HepG2 (cell line): ENCODE results near the gene PAPOLA. TPM values are rescaled to one million over a fixed set of nuclear protein-coding genes. Genes with fewer than 3 reads are reported as not detected.

Experiments
- ATAC-seq: fragments of 200-7000 bp; cut with Tn5 transposase; 3 replicates; pipeline ENCODE4 v1.9.1; 2020; ENCODE audit warnings: mild to moderate bottlenecking, moderate library complexity
- BruUV-seq: library from RNA; stranded (reverse); fragments of 400-500 nt; replicated peaks from 2 replicates; lab custom pipeline; 2021; lab: Mats Ljungman, UMichigan
- CTCF ChIA-PET: fragments of 300-600 bp; formaldehyde crosslinking; extraction: SDS; loops from one replicate; lab custom pipeline; 2021; ENCODE audit warnings: low total read pairs, inconsistent platforms, low intra/inter-chr PET ratio; lab: Yijun Ruan, JAX
- POLR2A ChIA-PET: fragments of 350-600 bp; sonication (Branson Sonifier 250); formaldehyde crosslinking; loops from one replicate; lab custom pipeline; 2020; ENCODE audit warnings: antibody characterized with exemption, inconsistent platforms; lab: Yijun Ruan, JAX
- DNase-seq: peaks from one replicate; pipeline ENCODE4 v3.0.0-alpha.2; 2015; ENCODE audit warnings: low spot score
- FAIRE-seq: peaks from 3 replicates; lab custom pipeline; 2011; peaks lifted over from hg19 to GRCh38; lab: Jason Lieb, UNC
- H2AFZ ChIP-seq: one replicate; pipeline ENCODE4 v1.6.1; 2011; ENCODE audit warnings: low read length, inconsistent platforms
- H3K27ac ChIP-seq: fragments of 300-600 bp; 3 replicates; pipeline ENCODE4 v1.8.0; 2011; ENCODE audit warnings: mixed run types, mild to moderate bottlenecking, mixed read lengths, low read length, inconsistent platforms; ENCODE audit not compliant: insufficient read depth; ENCODE audit errors: extremely low read length
- H3K27me3 ChIP-seq, 2 experiments: fragments of 200-600 bp in 1 of 2; 2 replicates in 1 of 2; 3 replicates in 1 of 2; pipeline versions ENCODE4 v1.6.0 to v1.8.0; 2011; ENCODE audit warnings: low read length in 2 of 2, mild to moderate bottlenecking in 2 of 2, moderate library complexity in 2 of 2, inconsistent platforms in 1 of 2; ENCODE audit not compliant: insufficient read depth in 2 of 2, control insufficient read depth in 1 of 2
- H3K36me3 ChIP-seq, 2 experiments: fragments of 200-600 bp in 1 of 2; replicated peaks in 1 of 2; 2 replicates in 1 of 2; 3 replicates in 1 of 2; pipeline versions ENCODE4 v1.5.1 to v1.8.0; 2011; ENCODE audit warnings: low read length in 2 of 2, inconsistent platforms in 1 of 2; ENCODE audit not compliant: insufficient read depth in 2 of 2, control insufficient read depth in 1 of 2
- H3K4me1 ChIP-seq: 2 replicates; pipeline ENCODE4 v1.5.1; 2012; ENCODE audit warnings: low read length, inconsistent platforms; ENCODE audit not compliant: insufficient read depth
- H3K4me2 ChIP-seq: 2 replicates; pipeline ENCODE4 v1.6.0; 2011; ENCODE audit warnings: low read depth, low read length, inconsistent platforms
- H3K4me3 ChIP-seq, 3 experiments: fragments of 200-600 bp in 1 of 3; sonication (generic), shearing (Covaris generic) in 1 of 3; replicated peaks in 1 of 3; 2 replicates each; pipeline ENCODE4 v1.5.1; 2011 to 2016; ENCODE audit warnings: low read length in 3 of 3, inconsistent platforms in 2 of 3, low read depth in 2 of 3, mild to moderate bottlenecking in 2 of 3, control low read depth in 1 of 3, mixed read lengths in 1 of 3; ENCODE audit not compliant: insufficient read depth in 1 of 3
- H3K79me2 ChIP-seq: one replicate; pipeline ENCODE4 v1.6.1; 2011; ENCODE audit warnings: low read length, inconsistent platforms; ENCODE audit not compliant: insufficient read depth
- H3K9ac ChIP-seq: 2 replicates; pipeline ENCODE4 v1.6.0; 2011; ENCODE audit warnings: mild to moderate bottlenecking, low read depth, low read length, inconsistent platforms; ENCODE audit not compliant: insufficient read depth
- H3K9me3 ChIP-seq: 2 replicates; pipeline ENCODE4 v1.5.1; 2012; ENCODE audit warnings: mild to moderate bottlenecking, low read length
- H4K20me1 ChIP-seq: 2 replicates; pipeline ENCODE4 v1.6.0; 2011; ENCODE audit warnings: inconsistent platforms, mild to moderate bottlenecking, low read length, moderate library complexity; ENCODE audit not compliant: insufficient read depth
- KAT2B ChIP-seq: fragments of 150-350 bp; IDR thresholded peaks from 2 replicates; pipeline ENCODE4 v1.6.1; 2014; ENCODE audit warnings: low read depth, low read length, borderline replicate concordance
- TERF1 ChIP-seq: sonication (generic); formaldehyde crosslinking; IDR thresholded peaks from 2 replicates; pipeline ENCODE4 v1.8.0; 2022; ENCODE audit warnings: mild to moderate bottlenecking, missing genetic modification reagents, moderate library complexity
- ZNF543 ChIP-seq: sonication (generic); formaldehyde crosslinking; IDR thresholded peaks from 2 replicates; pipeline ENCODE4 v1.4.0; 2020; ENCODE audit warnings: mild to moderate bottlenecking, missing genetic modification reagents
- WGBS: methylation state at CpG from one replicate; pipeline ENCODE4 v1.1.6; 2017; ENCODE audit warnings: low lambda C conversion rate; 5-methylcytosine and 5-hydroxymethylcytosine counted together
- in situ Hi-C: cut with HindIII; loops from 2 replicates; pipeline ENCODE4 v1.10.0; 2017; ENCODE audit warnings: low pct_unique_long_range_greater_than_20kb; ENCODE audit not compliant: extremely low pct_ligation_motif_present
- intact Hi-C: fragments of 100-400 bp; cut with micrococcal nuclease; formaldehyde crosslinking; loops from one replicate; pipeline ENCODE4 v1.10.0; 2022; ENCODE audit not compliant: unreplicated experiment
- polyA plus RNA-seq, 8 experiments: library from polyadenylated mRNA; depleted of rRNA in 3 of 8; stranded (reverse) in 7 of 8; unstranded in 1 of 8; fragments of >200 nt; fragmentation: Illumina TruSeq in 4 of 8; extraction: Trizol in 4 of 8; gene quantifications; 2 replicates each; pipeline versions ENCODE4 v1.2.1 to v1.2.3, GENCODE V29; 2011 to 2016; ENCODE audit warnings: low read depth in 4 of 8, missing spikeins in 1 of 8, mixed read lengths in 1 of 8; ENCODE audit not compliant: insufficient read depth in 1 of 8
- total RNA-seq, 5 experiments: library from RNA; depleted of rRNA; stranded (reverse); fragments of >200 nt; fragmentation: Illumina TruSeq; extraction: Trizol; gene quantifications; 2 replicates each; pipeline ENCODE4 v1.2.3, GENCODE V29; 2016; ENCODE audit warnings: low read depth in 1 of 5
- TF ChIP-seq, protein P1 (sequence below): fragments of 450-650 bp; IDR thresholded peaks from 2 replicates; pipeline ENCODE4 v1.6.1; 2016
- TF ChIP-seq, protein P2 (sequence below): sonication (generic); formaldehyde crosslinking; IDR thresholded peaks from 2 replicates; pipeline ENCODE4 v1.5.0; 2020; ENCODE audit warnings: mild to moderate bottlenecking, missing genetic modification reagents

Gene PAPOLA
- total and polyA plus RNA-seq, 2 of the 13 experiments (the other 11 are each of a cell fraction or from before 2014, with no cell fraction given) = 103 to 151 TPM

DNA sequence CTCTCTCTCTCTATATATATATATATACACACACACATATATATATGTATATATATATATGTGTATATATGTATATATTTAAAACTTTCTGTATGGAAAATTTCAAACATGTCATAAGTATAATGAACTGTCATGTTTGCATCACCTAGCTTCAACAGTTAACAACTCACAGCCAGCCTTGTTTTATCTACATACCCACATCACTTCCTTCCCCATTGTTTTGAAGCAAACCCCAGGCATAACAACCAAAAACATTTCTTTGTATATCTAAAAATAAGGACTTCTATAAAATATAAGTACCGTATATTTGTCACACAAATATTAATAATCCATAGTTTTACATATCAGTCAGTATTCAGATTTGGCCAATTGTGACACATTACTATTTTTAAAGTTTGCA lies 57.4 kb downstream of the PAPOLA start:
- WGBS = 98% methylated on average over 1 of the region's 1 CpG
- H3K27me3 ChIP-seq = no peaks in the 10 kb centered on the region
- ChIA-PET POLR2A (no interaction called here), CTCF (no interaction called here)
- ATAC-seq (no peak), DNase-seq (no peak), FAIRE-seq (no peak)
- no peak for TF ChIP-seq ZNF543 (CRISPR knock-in tag)
- no peak for TF ChIP-seq KAT2B
- BruUV-seq = no TSS peak
- no peak overlapping the region for H3K4me3 ChIP-seq
- no peaks in the 10 kb centered on the region for H4K20me1 ChIP-seq
- in situ Hi-C loops = no loop called here
- H3K79me2 ChIP-seq = no peaks in the 10 kb centered on the region
- H3K9me3 ChIP-seq = no peaks in the 10 kb centered on the region
- H2AFZ ChIP-seq = no peak overlapping the region
- H3K4me2 ChIP-seq = no peak overlapping the region
- intact Hi-C loops = no loop called here
- H3K27ac ChIP-seq = no peak overlapping the region
- no peak overlapping the region for H3K9ac ChIP-seq
- no peaks in the 10 kb centered on the region for H3K4me1 ChIP-seq
- H3K36me3 ChIP-seq = peaks cover 6 to 52% of the 10 kb centered on the region in 2 experiments

- FAIRE-seq (no peak), DNase-seq (no peak), ATAC-seq (no peak)
- Histone ChIP-seq H2AFZ (no peak overlapping the region), H3K27ac (no peak overlapping the region), H3K4me2 (no peak overlapping the region), H3K27me3 (no peaks in the 10 kb centered on the region), H4K20me1 (no peaks in the 10 kb centered on the region), H3K79me2 (no peaks in the 10 kb centered on the region), H3K9ac (no peak overlapping the region), H3K36me3 (peaks cover 0 to 38% of the 10 kb centered on the region in 2 experiments; a peak in 4 of 5 replicates), H3K4me3 (no peak overlapping the region), H3K9me3 (no peaks in the 10 kb centered on the region), H3K4me1 (no peaks in the 10 kb centered on the region)
- POLR2A ChIA-PET = no interaction called here
- TF ChIP-seq, protein P1, sequence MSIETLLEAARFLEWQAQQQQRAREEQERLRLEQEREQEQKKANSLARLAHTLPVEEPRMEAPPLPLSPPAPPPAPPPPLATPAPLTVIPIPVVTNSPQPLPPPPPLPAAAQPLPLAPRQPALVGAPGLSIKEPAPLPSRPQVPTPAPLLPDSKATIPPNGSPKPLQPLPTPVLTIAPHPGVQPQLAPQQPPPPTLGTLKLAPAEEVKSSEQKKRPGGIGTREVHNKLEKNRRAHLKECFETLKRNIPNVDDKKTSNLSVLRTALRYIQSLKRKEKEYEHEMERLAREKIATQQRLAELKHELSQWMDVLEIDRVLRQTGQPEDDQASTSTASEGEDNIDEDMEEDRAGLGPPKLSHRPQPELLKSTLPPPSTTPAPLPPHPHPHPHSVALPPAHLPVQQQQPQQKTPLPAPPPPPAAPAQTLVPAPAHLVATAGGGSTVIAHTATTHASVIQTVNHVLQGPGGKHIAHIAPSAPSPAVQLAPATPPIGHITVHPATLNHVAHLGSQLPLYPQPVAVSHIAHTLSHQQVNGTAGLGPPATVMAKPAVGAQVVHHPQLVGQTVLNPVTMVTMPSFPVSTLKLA = no peak
- TF ChIP-seq, protein P2, sequence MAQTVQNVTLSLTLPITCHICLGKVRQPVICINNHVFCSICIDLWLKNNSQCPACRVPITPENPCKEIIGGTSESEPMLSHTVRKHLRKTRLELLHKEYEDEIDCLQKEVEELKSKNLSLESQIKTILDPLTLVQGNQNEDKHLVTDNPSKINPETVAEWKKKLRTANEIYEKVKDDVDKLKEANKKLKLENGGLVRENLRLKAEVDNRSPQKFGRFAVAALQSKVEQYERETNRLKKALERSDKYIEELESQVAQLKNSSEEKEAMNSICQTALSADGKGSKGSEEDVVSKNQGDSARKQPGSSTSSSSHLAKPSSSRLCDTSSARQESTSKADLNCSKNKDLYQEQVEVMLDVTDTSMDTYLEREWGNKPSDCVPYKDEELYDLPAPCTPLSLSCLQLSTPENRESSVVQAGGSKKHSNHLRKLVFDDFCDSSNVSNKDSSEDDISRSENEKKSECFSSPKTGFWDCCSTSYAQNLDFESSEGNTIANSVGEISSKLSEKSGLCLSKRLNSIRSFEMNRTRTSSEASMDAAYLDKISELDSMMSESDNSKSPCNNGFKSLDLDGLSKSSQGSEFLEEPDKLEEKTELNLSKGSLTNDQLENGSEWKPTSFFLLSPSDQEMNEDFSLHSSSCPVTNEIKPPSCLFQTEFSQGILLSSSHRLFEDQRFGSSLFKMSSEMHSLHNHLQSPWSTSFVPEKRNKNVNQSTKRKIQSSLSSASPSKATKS = no peak
- TF ChIP-seq TERF1 = no peak
- in situ Hi-C loops = no loop called here
- intact Hi-C loops = no loop called here
- BruUV-seq = no TSS peak
- WGBS = 98% methylated on average over 1 of the region's 1 CpG
- CTCF ChIA-PET = no interaction called here
Observed at GRCh38 chr14:96564389-96564788, 62.2 kb downstream of the PAPOLA start.
